Parathyroid adenoma (tissue), 2 donors: Measurements from ENCODE around the gene ZNF202.
A peak's percentile ranks its signal among the peaks of the same experiment; 100 is the strongest.

Experiments used
- H2AFZ ChIP-seq: fragments of 300-600 bp; sonication (generic); one replicate; pipeline ENCODE4 v1.7.0; 2017; ENCODE audit warnings: antibody characterized with exemption, mild to moderate bottlenecking
- H3K27ac ChIP-seq: fragments of 300-600 bp; sonication (generic); one replicate; pipeline ENCODE4 v1.7.0; 2017
- H3K27me3 ChIP-seq: fragments of 300-600 bp; sonication (generic); one replicate; pipeline ENCODE4 v1.7.0; 2017; ENCODE audit warnings: low read length; ENCODE audit not compliant: control insufficient read depth, insufficient read depth
- H3K36me3 ChIP-seq: fragments of 300-600 bp; sonication (generic); one replicate; pipeline ENCODE4 v1.7.0; 2017; ENCODE audit warnings: low read length; ENCODE audit not compliant: control insufficient read depth, insufficient read depth
- H3K4me1 ChIP-seq: fragments of 300-600 bp; sonication (generic); one replicate; pipeline ENCODE4 v1.7.0; 2017; ENCODE audit warnings: control low read depth
- H3K4me2 ChIP-seq: fragments of 300-600 bp; sonication (generic); one replicate; pipeline ENCODE4 v1.7.0; 2017; ENCODE audit warnings: low read length
- H3K4me3 ChIP-seq: fragments of 300-600 bp; sonication (generic); one replicate; pipeline ENCODE4 v1.7.0; 2017; ENCODE audit warnings: low read depth, low read length
- H3K79me2 ChIP-seq: fragments of 300-600 bp; sonication (generic); one replicate; pipeline ENCODE4 v1.7.0; 2017; ENCODE audit warnings: control low read depth
- H3K9ac ChIP-seq: fragments of 300-600 bp; sonication (generic); one replicate; pipeline ENCODE4 v1.7.0; 2017; ENCODE audit warnings: mild to moderate bottlenecking
- H3K9me3 ChIP-seq: fragments of 300-600 bp; sonication (generic); one replicate; pipeline ENCODE4 v1.7.0; 2017; ENCODE audit warnings: low read length; ENCODE audit not compliant: control insufficient read depth
- TF ChIP-seq, protein P1 (sequence below): fragments of 300-600 bp; sonication (generic); IDR thresholded peaks from one replicate; pipeline ENCODE4 v1.7.0; 2017; ENCODE audit warnings: antibody characterized with exemption, mild to moderate bottlenecking
- donor health status: primary hyperparathyroidism.

Gene ZNF202

DNA sequence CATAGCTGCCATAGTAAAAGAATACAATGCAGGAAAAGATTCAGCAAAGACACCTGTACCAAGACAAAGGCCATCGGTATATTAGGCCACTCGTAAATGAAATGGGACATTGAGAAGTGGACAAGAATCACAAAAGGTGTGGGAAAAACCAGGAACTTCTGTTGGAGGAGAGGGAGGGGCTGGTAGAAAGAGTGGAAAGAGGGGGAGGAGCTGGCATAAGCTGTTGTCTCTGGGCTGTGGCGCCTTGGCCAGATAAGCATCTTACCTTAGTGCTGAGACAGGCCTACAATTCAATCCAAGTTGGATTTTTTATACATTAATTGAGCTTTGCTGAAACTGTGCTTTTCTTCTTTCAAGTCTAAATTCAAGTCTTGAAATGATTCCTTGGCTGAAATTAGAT is 37.1 kb downstream of the ZNF202 start:
- TF ChIP-seq, protein P1, sequence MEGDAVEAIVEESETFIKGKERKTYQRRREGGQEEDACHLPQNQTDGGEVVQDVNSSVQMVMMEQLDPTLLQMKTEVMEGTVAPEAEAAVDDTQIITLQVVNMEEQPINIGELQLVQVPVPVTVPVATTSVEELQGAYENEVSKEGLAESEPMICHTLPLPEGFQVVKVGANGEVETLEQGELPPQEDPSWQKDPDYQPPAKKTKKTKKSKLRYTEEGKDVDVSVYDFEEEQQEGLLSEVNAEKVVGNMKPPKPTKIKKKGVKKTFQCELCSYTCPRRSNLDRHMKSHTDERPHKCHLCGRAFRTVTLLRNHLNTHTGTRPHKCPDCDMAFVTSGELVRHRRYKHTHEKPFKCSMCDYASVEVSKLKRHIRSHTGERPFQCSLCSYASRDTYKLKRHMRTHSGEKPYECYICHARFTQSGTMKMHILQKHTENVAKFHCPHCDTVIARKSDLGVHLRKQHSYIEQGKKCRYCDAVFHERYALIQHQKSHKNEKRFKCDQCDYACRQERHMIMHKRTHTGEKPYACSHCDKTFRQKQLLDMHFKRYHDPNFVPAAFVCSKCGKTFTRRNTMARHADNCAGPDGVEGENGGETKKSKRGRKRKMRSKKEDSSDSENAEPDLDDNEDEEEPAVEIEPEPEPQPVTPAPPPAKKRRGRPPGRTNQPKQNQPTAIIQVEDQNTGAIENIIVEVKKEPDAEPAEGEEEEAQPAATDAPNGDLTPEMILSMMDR, result no peak
- Histone ChIP-seq H3K27me3 (no peaks in the 10 kb centered on the region), H3K4me3 (no peak overlapping the region), H3K36me3 (no peaks in the 10 kb centered on the region), H2AFZ (peak overlapping the region; percentile 42), H3K9ac (no peak overlapping the region), H3K79me2 (no peaks in the 10 kb centered on the region), H3K4me2 (no peak overlapping the region), H3K27ac (peak overlapping the region; percentile 39), H3K4me1 (peaks cover 6% of the 10 kb centered on the region), H3K9me3 (no peaks in the 10 kb centered on the region)

DNA sequence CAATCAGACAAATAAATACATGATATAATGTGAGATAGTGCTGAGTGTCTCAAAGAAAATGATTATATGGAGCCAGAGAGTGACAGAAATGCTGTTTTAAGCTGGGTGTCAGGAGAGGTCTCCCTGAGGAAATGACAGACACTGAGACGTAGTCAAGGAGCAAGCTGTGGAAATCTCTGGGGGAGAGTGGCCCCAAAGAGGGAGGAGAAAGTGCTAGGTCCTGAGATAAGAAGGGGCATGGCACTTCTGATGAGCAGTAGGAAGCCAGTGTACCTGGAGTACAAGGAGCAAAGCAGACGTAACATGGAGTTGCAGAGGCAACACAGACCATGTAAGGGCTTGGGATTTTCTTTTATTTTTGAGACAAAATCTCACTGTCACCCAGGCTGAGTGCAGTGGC is 38.8 kb downstream of the ZNF202 start:
- no peak overlapping the region for H2AFZ ChIP-seq
- H3K4me3 ChIP-seq, result no peak overlapping the region
- H3K9ac ChIP-seq, result no peak overlapping the region
- peaks cover 6% of the 10 kb centered on the region for H3K4me1 ChIP-seq
- TF ChIP-seq, protein P1, result no peak
- H3K79me2 ChIP-seq, result no peaks in the 10 kb centered on the region
- H3K27me3 ChIP-seq, result no peaks in the 10 kb centered on the region
- H3K36me3 ChIP-seq, result no peaks in the 10 kb centered on the region
- no peak overlapping the region for H3K27ac ChIP-seq
- H3K9me3 ChIP-seq, result no peaks in the 10 kb centered on the region
- no peak overlapping the region for H3K4me2 ChIP-seq

DNA sequence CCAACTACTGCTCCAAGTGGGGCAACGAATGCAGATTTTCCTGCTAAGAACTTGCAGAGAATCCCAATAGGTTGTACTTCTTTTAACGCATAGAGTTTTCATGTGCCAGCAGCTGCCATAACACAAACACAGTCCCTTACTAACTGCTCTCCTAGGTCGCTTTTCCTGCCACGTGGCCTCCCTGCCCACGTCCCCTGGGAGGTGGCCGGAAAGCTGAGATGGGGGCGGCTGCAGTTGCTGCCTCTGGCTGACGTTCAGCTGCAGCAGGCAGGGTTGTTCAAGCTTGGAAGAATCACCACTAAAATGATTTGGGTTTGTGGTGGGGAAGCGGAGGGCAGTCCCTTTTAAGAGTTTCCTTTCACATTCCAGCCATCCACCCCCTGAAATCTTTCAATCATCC is 39.3 kb downstream of the ZNF202 start:
- Histone ChIP-seq H3K36me3 (no peaks in the 10 kb centered on the region), H3K4me2 (no peak overlapping the region), H3K9me3 (no peaks in the 10 kb centered on the region), H3K4me1 (peaks cover 6% of the 10 kb centered on the region), H3K9ac (no peak overlapping the region), H3K27ac (no peak overlapping the region), H3K27me3 (no peaks in the 10 kb centered on the region), H2AFZ (peak overlapping the region; percentile 1), H3K4me3 (no peak overlapping the region), H3K79me2 (no peaks in the 10 kb centered on the region)
- TF ChIP-seq, protein P1, result no peak

DNA sequence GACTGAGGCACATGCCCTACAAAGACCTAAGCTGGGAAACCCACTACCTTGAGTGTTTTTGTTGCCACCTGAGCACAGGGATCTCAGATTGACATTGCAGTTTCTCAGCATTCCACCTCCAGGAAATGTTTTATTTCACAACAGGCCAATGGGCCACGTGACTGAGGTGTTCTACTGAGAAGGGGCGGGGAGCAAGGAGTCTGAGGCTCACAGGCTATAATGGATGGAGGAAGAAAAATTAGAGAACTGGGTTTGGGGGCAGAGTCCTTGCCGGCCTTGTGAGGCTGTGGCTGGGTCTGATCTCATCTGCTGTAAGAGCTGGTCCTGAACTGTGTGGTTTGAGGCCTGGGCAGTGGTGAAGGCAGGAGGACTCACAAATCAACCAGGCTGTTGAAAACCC is 40.7 kb downstream of the ZNF202 start:
- Histone ChIP-seq H3K4me1 (peaks cover 6% of the 10 kb centered on the region), H3K9me3 (no peaks in the 10 kb centered on the region), H3K9ac (no peak overlapping the region), H3K27me3 (no peaks in the 10 kb centered on the region), H2AFZ (no peak overlapping the region), H3K36me3 (no peaks in the 10 kb centered on the region), H3K4me3 (no peak overlapping the region), H3K27ac (no peak overlapping the region), H3K79me2 (no peaks in the 10 kb centered on the region), H3K4me2 (no peak overlapping the region)
- TF ChIP-seq, protein P1, result no peak

DNA sequence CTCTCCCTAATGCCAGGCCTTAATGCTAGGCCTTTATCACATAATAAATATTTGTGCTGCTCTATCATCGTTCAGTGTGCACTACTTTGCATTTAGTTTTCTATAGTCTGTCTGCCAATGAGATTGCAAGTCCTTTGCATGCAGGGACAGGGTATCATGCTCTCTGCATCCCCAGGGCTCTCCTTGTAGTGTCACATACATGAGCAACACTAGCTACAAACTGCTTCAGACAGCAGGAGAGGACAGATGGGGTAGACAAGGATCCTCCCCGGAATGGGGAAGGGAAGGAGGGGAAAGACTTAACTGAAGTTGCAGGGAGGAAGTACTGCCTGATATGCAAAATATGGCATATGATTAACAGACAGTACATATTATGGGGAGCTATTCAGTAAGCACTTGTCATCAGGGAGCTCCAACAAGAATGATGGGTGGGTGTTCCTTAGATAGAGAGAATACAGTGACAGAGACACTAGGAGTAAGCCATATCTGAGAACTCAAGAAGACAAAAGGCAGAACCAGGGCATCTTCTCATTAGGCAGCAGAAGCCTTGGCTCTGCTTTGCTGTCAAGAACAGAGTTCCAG is 42.8 kb downstream of the ZNF202 start:
- H2AFZ ChIP-seq, result peak overlapping the region; percentile 3
- TF ChIP-seq, protein P1, result no peak
- no peaks in the 10 kb centered on the region for H3K36me3 ChIP-seq
- H3K9ac ChIP-seq, result no peak overlapping the region
- H3K4me1 ChIP-seq, result no peaks in the 10 kb centered on the region
- no peaks in the 10 kb centered on the region for H3K9me3 ChIP-seq
- no peaks in the 10 kb centered on the region for H3K79me2 ChIP-seq
- H3K27ac ChIP-seq, result no peak overlapping the region
- H3K4me2 ChIP-seq, result no peak overlapping the region
- no peaks in the 10 kb centered on the region for H3K27me3 ChIP-seq
- H3K4me3 ChIP-seq, result no peak overlapping the region
